GM23338 (cell line): ENCODE data around the gene PTPRN2. TPM values are rescaled to one million over a fixed set of nuclear protein-coding genes. Genes with fewer than 3 reads are reported as not detected.

Experiments used
- ATAC-seq: fragments of 200-7000 bp; cut with Tn5 transposase; 3 replicates; pipeline ENCODE4 v1.9.1; 2020
- DNase-seq: peaks from one replicate; pipeline ENCODE4 v3.0.0-alpha.2; 2015; ENCODE audit warnings: low spot score
- H2AFZ ChIP-seq: fragments of 200-600 bp; sonication (generic); 2 replicates; pipeline ENCODE4 v1.8.0; 2016; ENCODE audit warnings: antibody characterized with exemption, mild to moderate bottlenecking, moderate library complexity
- H3F3A ChIP-seq: fragments of 200-600 bp; sonication (generic); replicated peaks from 2 replicates; pipeline ENCODE4 v1.8.0; 2017; ENCODE audit warnings: antibody characterized with exemption, mixed run types, low read depth
- H3K27ac ChIP-seq: fragments of 200-600 bp; sonication (generic); 2 replicates; pipeline ENCODE4 v1.6.1; 2016; ENCODE audit warnings: low read depth
- H3K27me3 ChIP-seq: fragments of 200-600 bp; sonication (generic); 2 replicates; pipeline ENCODE4 v1.8.0; 2016; ENCODE audit warnings: mild to moderate bottlenecking, mixed run types, moderate library complexity; ENCODE audit not compliant: insufficient read depth
- H3K36me3 ChIP-seq: fragments of 200-600 bp; sonication (generic); 2 replicates; pipeline ENCODE4 v1.8.0; 2016; ENCODE audit warnings: mild to moderate bottlenecking; ENCODE audit not compliant: insufficient read depth
- H3K4me1 ChIP-seq: fragments of 200-600 bp; sonication (generic); 2 replicates; pipeline ENCODE4 v1.8.0; 2016; ENCODE audit warnings: mild to moderate bottlenecking, moderate library complexity; ENCODE audit not compliant: insufficient read depth
- H3K4me2 ChIP-seq: fragments of 200-600 bp; sonication (generic); 2 replicates; pipeline ENCODE4 v1.7.1; 2017; ENCODE audit warnings: mixed run types
- H3K4me3 ChIP-seq: fragments of 200-600 bp; sonication (generic); 2 replicates; pipeline ENCODE4 v1.6.1; 2016; ENCODE audit warnings: mixed run types
- H3K79me2 ChIP-seq: fragments of 200-600 bp; sonication (generic); replicated peaks from 2 replicates; pipeline ENCODE4 v1.8.0; 2017; ENCODE audit warnings: mild to moderate bottlenecking; ENCODE audit not compliant: insufficient read depth
- H3K9me2 ChIP-seq: fragments of 200-600 bp; sonication (generic); 2 replicates; pipeline ENCODE4 v1.8.0; 2017; ENCODE audit not compliant: insufficient read depth
- H4K20me1 ChIP-seq: fragments of 200-600 bp; sonication (generic); replicated peaks from 2 replicates; pipeline ENCODE4 v1.8.0; 2017; ENCODE audit warnings: mild to moderate bottlenecking; ENCODE audit not compliant: insufficient read depth
- H3K27ac Mint-ChIP-seq: 2 replicates; pipeline ENCODE4 v1.8.0; 2020; ENCODE audit warnings: inconsistent platforms, mild to moderate bottlenecking, moderate library complexity, mixed read lengths
- H3K27me3 Mint-ChIP-seq: 3 replicates; pipeline ENCODE4 v1.8.0; 2022; ENCODE audit warnings: low read depth, mild to moderate bottlenecking, moderate library complexity, mixed read lengths, inconsistent platforms; ENCODE audit not compliant: insufficient read depth, poor library complexity
- H3K36me3 Mint-ChIP-seq: 3 replicates; pipeline ENCODE4 v1.8.0; 2021; ENCODE audit warnings: low read depth, mild to moderate bottlenecking, inconsistent platforms, moderate library complexity, mixed read lengths
- H3K4me1 Mint-ChIP-seq: 3 replicates; pipeline ENCODE4 v1.8.0; 2020; ENCODE audit warnings: mild to moderate bottlenecking, inconsistent platforms, mixed read lengths
- H3K4me3 Mint-ChIP-seq: 3 replicates; pipeline ENCODE4 v1.8.0; 2021; ENCODE audit warnings: moderate library complexity, mild to moderate bottlenecking, inconsistent platforms, mixed read lengths
- H3K9me3 Mint-ChIP-seq: 3 replicates; pipeline ENCODE4 v1.8.0; 2020; ENCODE audit warnings: moderate library complexity, mild to moderate bottlenecking, inconsistent platforms, mixed read lengths
- NANOG ChIP-seq: IDR thresholded peaks from 2 replicates; pipeline ENCODE4 v1.6.1; 2016; ENCODE audit warnings: antibody characterized with exemption, borderline replicate concordance
- POLR2AphosphoS5 ChIP-seq: IDR thresholded peaks from 2 replicates; pipeline ENCODE4 v1.6.1; 2016; ENCODE audit warnings: antibody characterized with exemption, low read depth
- STAT1 ChIP-seq: IDR thresholded peaks from one replicate; pipeline ENCODE4 v1.6.1; 2016; ENCODE audit warnings: antibody characterized with exemption; ENCODE audit not compliant: unreplicated experiment
- ZNF331 ChIP-seq: fragments of 250-450 bp; sonication (Bioruptor Pico); IDR thresholded peaks from 2 replicates; pipeline ENCODE4 v1.5.0; 2020; ENCODE audit warnings: low read depth, mild to moderate bottlenecking, moderate library complexity
- polyA plus RNA-seq: library from polyadenylated mRNA; unstranded; fragments of >200 nt; fragmentation: Nextera tagmentation; extraction: Ambion mirVana; gene quantifications from 2 replicates; pipeline ENCODE4 v1.2.1, GENCODE V29; 2016
- total RNA-seq: library from RNA; depleted of rRNA; stranded (reverse); fragments of >200 nt; shearing (Covaris generic); gene quantifications from 2 replicates; pipeline ENCODE4 v1.2.3, GENCODE V29; 2014
- TF ChIP-seq, protein P1 (sequence below): fragments of 250-450 bp; sonication (Bioruptor Pico); IDR thresholded peaks from 2 replicates; pipeline ENCODE4 v1.5.0; 2020; ENCODE audit warnings: mild to moderate bottlenecking, moderate library complexity
- TF ChIP-seq, protein P2 (sequence below): IDR thresholded peaks from 2 replicates; pipeline ENCODE4 v1.6.1; 2016; ENCODE audit warnings: antibody characterized with exemption
- TF ChIP-seq, protein P3 (sequence below), 2 experiments: fragments of 200-600 bp in 1 of 2; sonication (generic) in 1 of 2; conservative IDR thresholded peaks; 2 replicates each; pipeline versions ENCODE4 v1.5.1 to v1.6.1; 2016 to 2017; ENCODE audit warnings: antibody characterized with exemption in 2 of 2, low read depth in 2 of 2, mild to moderate bottlenecking in 2 of 2, moderate library complexity in 1 of 2
- TF ChIP-seq, protein P4 (sequence below): IDR thresholded peaks from one replicate; pipeline ENCODE4 v1.6.1; 2018; ENCODE audit warnings: antibody characterized with exemption; ENCODE audit not compliant: unreplicated experiment

Gene PTPRN2
- total and polyA plus RNA-seq, 2 experiments from 2014 or later, result 0.87 to 4.0 TPM

DNA sequence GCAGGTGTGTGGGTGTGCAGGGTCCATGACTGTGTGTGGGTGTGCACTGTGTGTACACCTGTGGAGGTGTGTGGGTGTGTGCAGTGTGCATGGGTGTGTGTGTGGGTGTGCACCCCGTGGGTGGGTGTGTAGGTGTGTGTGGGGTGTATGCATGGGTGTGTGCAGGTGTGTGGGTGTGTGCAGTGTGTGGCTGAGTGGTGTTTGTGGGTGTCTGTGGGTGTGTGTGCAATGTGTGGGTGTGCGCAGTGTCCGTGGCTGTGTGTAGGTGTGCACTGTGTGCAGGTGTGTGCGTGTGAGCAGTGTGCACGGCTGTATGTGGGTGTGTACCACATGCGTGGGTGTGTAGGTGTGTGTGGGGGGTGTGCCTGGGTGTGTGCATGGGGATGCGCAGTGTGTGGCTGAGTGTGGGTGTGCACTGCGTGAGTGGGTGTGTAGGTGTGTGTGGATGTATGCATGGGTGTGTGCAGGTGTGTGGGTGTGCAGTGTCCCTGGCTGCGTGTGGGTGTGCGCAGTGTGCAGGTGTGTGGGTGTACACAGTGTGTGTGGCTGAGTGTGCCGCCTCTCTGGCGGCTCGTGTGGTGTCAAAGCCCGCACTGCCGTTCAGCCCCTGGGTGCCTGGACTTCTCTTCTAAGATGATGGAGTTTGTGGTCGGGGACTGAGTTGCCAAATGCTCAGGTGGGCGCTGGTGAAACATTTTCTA is 1042.5 kb downstream of the PTPRN2 start:
- H3F3A ChIP-seq, result no peaks in the 10 kb centered on the region
- Mint-ChIP-seq H3K4me3 (no peak overlapping the region), H3K27ac (no peak overlapping the region), H3K36me3 (peaks cover 66% of the 10 kb centered on the region), H3K27me3 (peaks cover 6% of the 10 kb centered on the region), H3K9me3 (peaks cover 100% of the 10 kb centered on the region), H3K4me1 (no peaks in the 10 kb centered on the region)
- H3K36me3 ChIP-seq, result no peaks in the 10 kb centered on the region
- H3K79me2 ChIP-seq, result no peaks in the 10 kb centered on the region
- no peaks in the 10 kb centered on the region for H4K20me1 ChIP-seq
- no peak overlapping the region for H3K4me3 ChIP-seq
- DNase-seq (no peak), ATAC-seq (no peak)
- no peaks in the 10 kb centered on the region for H3K4me1 ChIP-seq
- no peak overlapping the region for H3K4me2 ChIP-seq
- no peaks in the 10 kb centered on the region for H3K9me2 ChIP-seq
- no peaks in the 10 kb centered on the region for H3K27me3 ChIP-seq
- H2AFZ ChIP-seq, result no peak overlapping the region
- TF ChIP-seq, protein P1, sequence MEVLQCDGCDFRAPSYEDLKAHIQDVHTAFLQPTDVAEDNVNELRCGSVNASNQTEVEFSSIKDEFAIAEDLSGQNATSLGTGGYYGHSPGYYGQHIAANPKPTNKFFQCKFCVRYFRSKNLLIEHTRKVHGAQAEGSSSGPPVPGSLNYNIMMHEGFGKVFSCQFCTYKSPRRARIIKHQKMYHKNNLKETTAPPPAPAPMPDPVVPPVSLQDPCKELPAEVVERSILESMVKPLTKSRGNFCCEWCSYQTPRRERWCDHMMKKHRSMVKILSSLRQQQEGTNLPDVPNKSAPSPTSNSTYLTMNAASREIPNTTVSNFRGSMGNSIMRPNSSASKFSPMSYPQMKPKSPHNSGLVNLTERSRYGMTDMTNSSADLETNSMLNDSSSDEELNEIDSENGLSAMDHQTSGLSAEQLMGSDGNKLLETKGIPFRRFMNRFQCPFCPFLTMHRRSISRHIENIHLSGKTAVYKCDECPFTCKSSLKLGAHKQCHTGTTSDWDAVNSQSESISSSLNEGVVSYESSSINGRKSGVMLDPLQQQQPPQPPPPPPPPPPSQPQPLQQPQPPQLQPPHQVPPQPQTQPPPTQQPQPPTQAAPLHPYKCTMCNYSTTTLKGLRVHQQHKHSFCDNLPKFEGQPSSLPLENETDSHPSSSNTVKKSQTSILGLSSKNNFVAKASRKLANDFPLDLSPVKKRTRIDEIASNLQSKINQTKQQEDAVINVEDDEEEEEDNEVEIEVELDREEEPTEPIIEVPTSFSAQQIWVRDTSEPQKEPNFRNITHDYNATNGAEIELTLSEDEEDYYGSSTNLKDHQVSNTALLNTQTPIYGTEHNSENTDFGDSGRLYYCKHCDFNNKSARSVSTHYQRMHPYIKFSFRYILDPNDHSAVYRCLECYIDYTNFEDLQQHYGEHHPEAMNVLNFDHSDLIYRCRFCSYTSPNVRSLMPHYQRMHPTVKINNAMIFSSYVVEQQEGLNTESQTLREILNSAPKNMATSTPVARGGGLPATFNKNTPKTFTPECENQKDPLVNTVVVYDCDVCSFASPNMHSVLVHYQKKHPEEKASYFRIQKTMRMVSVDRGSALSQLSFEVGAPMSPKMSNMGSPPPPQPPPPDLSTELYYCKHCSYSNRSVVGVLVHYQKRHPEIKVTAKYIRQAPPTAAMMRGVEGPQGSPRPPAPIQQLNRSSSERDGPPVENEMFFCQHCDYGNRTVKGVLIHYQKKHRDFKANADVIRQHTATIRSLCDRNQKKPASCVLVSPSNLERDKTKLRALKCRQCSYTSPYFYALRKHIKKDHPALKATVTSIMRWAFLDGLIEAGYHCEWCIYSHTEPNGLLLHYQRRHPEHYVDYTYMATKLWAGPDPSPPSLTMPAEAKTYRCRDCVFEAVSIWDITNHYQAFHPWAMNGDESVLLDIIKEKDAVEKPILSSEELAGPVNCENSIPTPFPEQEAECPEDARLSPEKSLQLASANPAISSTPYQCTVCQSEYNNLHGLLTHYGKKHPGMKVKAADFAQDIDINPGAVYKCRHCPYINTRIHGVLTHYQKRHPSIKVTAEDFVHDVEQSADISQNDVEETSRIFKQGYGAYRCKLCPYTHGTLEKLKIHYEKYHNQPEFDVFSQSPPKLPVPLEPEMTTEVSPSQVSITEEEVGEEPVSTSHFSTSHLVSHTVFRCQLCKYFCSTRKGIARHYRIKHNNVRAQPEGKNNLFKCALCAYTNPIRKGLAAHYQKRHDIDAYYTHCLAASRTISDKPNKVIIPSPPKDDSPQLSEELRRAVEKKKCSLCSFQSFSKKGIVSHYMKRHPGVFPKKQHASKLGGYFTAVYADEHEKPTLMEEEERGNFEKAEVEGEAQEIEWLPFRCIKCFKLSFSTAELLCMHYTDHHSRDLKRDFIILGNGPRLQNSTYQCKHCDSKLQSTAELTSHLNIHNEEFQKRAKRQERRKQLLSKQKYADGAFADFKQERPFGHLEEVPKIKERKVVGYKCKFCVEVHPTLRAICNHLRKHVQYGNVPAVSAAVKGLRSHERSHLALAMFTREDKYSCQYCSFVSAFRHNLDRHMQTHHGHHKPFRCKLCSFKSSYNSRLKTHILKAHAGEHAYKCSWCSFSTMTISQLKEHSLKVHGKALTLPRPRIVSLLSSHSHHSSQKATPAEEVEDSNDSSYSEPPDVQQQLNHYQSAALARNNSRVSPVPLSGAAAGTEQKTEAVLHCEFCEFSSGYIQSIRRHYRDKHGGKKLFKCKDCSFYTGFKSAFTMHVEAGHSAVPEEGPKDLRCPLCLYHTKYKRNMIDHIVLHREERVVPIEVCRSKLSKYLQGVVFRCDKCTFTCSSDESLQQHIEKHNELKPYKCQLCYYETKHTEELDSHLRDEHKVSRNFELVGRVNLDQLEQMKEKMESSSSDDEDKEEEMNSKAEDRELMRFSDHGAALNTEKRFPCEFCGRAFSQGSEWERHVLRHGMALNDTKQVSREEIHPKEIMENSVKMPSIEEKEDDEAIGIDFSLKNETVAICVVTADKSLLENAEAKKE (CRISPR knock-in tag), result no peak
- TF ChIP-seq, protein P2, sequence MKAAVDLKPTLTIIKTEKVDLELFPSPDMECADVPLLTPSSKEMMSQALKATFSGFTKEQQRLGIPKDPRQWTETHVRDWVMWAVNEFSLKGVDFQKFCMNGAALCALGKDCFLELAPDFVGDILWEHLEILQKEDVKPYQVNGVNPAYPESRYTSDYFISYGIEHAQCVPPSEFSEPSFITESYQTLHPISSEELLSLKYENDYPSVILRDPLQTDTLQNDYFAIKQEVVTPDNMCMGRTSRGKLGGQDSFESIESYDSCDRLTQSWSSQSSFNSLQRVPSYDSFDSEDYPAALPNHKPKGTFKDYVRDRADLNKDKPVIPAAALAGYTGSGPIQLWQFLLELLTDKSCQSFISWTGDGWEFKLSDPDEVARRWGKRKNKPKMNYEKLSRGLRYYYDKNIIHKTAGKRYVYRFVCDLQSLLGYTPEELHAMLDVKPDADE, result no peak
- TF ChIP-seq NANOG (no peak), POLR2AphosphoS5 (no peak), ZNF331 (CRISPR knock-in tag) (no peak), STAT1 (no peak)
- TF ChIP-seq, protein P3, sequence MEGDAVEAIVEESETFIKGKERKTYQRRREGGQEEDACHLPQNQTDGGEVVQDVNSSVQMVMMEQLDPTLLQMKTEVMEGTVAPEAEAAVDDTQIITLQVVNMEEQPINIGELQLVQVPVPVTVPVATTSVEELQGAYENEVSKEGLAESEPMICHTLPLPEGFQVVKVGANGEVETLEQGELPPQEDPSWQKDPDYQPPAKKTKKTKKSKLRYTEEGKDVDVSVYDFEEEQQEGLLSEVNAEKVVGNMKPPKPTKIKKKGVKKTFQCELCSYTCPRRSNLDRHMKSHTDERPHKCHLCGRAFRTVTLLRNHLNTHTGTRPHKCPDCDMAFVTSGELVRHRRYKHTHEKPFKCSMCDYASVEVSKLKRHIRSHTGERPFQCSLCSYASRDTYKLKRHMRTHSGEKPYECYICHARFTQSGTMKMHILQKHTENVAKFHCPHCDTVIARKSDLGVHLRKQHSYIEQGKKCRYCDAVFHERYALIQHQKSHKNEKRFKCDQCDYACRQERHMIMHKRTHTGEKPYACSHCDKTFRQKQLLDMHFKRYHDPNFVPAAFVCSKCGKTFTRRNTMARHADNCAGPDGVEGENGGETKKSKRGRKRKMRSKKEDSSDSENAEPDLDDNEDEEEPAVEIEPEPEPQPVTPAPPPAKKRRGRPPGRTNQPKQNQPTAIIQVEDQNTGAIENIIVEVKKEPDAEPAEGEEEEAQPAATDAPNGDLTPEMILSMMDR (conservative IDR thresholded peaks at IDR 0.05; ENCODE audit: low read depth in 2 of 2), result no peak
- TF ChIP-seq, protein P4, sequence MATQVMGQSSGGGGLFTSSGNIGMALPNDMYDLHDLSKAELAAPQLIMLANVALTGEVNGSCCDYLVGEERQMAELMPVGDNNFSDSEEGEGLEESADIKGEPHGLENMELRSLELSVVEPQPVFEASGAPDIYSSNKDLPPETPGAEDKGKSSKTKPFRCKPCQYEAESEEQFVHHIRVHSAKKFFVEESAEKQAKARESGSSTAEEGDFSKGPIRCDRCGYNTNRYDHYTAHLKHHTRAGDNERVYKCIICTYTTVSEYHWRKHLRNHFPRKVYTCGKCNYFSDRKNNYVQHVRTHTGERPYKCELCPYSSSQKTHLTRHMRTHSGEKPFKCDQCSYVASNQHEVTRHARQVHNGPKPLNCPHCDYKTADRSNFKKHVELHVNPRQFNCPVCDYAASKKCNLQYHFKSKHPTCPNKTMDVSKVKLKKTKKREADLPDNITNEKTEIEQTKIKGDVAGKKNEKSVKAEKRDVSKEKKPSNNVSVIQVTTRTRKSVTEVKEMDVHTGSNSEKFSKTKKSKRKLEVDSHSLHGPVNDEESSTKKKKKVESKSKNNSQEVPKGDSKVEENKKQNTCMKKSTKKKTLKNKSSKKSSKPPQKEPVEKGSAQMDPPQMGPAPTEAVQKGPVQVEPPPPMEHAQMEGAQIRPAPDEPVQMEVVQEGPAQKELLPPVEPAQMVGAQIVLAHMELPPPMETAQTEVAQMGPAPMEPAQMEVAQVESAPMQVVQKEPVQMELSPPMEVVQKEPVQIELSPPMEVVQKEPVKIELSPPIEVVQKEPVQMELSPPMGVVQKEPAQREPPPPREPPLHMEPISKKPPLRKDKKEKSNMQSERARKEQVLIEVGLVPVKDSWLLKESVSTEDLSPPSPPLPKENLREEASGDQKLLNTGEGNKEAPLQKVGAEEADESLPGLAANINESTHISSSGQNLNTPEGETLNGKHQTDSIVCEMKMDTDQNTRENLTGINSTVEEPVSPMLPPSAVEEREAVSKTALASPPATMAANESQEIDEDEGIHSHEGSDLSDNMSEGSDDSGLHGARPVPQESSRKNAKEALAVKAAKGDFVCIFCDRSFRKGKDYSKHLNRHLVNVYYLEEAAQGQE, result no peak
- no peak overlapping the region for H3K27ac ChIP-seq
